ENCODE data around the gene NT5E. TPM values are rescaled to one million over a fixed set of nuclear protein-coding genes. Genes with fewer than 3 reads are reported as not detected.

The NT5E gene
- total RNA-seq, 1 donor from 2014 or later: not detected

DNA sequence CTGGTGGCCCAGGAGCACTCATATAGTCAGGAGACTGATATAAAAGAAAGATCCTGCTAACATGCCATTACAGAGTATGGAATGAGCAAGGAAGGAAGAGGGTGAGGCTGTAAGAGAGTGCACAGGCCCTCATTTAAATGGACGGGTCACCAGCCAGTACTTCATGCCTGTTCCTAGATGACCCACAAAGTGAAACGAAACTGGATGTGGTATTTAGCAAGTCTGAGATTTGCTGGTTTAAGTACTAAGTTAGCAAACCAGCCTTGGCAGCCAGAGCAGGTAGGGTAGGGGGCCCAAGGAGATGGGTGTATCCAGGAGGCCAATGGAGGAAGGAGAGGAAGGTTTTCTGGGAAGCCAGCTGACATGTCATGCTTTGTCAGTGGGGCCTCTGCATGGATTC is 15.9 kb downstream of the NT5E start:
- Histone ChIP-seq H3K79me2 (ENCODE audit: low read depth) (no peaks in the 10 kb centered on the region), H3K27me3 (no peaks in the 10 kb centered on the region), H3F3A (ENCODE audit: low read depth) (no peaks in the 10 kb centered on the region), H2AFZ (replicated peaks) (no peak overlapping the region), H3K36me3 (no peaks in the 10 kb centered on the region), H3K27ac (no peak overlapping the region), H3K9me3 (ENCODE audit: low read depth) (no peaks in the 10 kb centered on the region), H3K4me3 (no peak overlapping the region), H4K20me1 (ENCODE audit: low read depth) (no peaks in the 10 kb centered on the region), H3K4me1 (no peaks in the 10 kb centered on the region), H3K9ac (no peak overlapping the region), H3K4me2 (no peak overlapping the region)
- Mint-ChIP-seq H3K27me3 (ENCODE audit: insufficient read depth, low read depth) (no peaks in the 10 kb centered on the region), H3K36me3 (no peaks in the 10 kb centered on the region), H3K9me3 (no peaks in the 10 kb centered on the region), H3K27ac (no peak overlapping the region), H3K4me3 (no peak overlapping the region), H3K4me1 (peaks cover 3% of the 10 kb centered on the region)
- TF ChIP-seq EZH2 (IDR thresholded peaks at IDR 0.05): no peak
- TF ChIP-seq, protein P1, sequence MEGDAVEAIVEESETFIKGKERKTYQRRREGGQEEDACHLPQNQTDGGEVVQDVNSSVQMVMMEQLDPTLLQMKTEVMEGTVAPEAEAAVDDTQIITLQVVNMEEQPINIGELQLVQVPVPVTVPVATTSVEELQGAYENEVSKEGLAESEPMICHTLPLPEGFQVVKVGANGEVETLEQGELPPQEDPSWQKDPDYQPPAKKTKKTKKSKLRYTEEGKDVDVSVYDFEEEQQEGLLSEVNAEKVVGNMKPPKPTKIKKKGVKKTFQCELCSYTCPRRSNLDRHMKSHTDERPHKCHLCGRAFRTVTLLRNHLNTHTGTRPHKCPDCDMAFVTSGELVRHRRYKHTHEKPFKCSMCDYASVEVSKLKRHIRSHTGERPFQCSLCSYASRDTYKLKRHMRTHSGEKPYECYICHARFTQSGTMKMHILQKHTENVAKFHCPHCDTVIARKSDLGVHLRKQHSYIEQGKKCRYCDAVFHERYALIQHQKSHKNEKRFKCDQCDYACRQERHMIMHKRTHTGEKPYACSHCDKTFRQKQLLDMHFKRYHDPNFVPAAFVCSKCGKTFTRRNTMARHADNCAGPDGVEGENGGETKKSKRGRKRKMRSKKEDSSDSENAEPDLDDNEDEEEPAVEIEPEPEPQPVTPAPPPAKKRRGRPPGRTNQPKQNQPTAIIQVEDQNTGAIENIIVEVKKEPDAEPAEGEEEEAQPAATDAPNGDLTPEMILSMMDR (IDR thresholded peaks at IDR 0.05): no peak
- no peak for TF ChIP-seq EZH2phosphoT487 (IDR thresholded peaks at IDR 0.05)
- DNase-seq (ENCODE audit: low spot score): no peak

DNA sequence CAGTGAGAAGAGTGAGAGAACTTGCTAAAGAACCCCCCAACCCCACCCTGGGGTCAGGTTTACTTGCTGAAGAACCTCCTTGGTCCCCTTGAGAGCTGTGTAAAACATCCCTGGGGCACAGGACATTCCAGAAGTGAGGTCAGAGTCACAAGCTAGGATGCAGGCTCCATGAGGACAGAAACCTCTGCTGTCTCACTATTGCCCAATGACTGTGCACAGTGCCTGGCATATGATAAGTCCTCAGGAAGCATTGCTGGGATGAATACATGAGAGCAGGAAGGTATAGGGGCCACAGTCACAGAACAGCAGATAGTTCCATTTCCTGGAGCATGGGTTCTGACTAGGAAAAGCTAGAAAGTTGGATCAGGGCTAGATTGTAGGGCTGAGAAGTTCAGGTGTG is 18.4 kb downstream of the NT5E start:
- no peaks in the 10 kb centered on the region for H3K79me2 ChIP-seq (ENCODE audit: low read depth)
- H3K9me3 Mint-ChIP-seq: no peaks in the 10 kb centered on the region
- no peak overlapping the region for H3K4me3 ChIP-seq
- no peaks in the 10 kb centered on the region for H3K27me3 ChIP-seq
- no peaks in the 10 kb centered on the region for H3K27me3 Mint-ChIP-seq (ENCODE audit: insufficient read depth, low read depth)
- TF ChIP-seq EZH2 (IDR thresholded peaks at IDR 0.05): no peak
- TF ChIP-seq, protein P1 (IDR thresholded peaks at IDR 0.05): no peak
- no peak for TF ChIP-seq EZH2phosphoT487 (IDR thresholded peaks at IDR 0.05)
- H3K27ac Mint-ChIP-seq: no peak overlapping the region
- no peak for DNase-seq (ENCODE audit: low spot score)
- H3K27ac ChIP-seq: no peak overlapping the region
- no peak overlapping the region for H3K4me3 Mint-ChIP-seq
- no peak overlapping the region for H2AFZ ChIP-seq (replicated peaks)
- H3K4me2 ChIP-seq: no peak overlapping the region
- H4K20me1 ChIP-seq (ENCODE audit: low read depth): no peaks in the 10 kb centered on the region
- H3K36me3 ChIP-seq: no peaks in the 10 kb centered on the region
- H3K4me1 Mint-ChIP-seq: peaks cover 3% of the 10 kb centered on the region
- no peaks in the 10 kb centered on the region for H3K4me1 ChIP-seq
- no peaks in the 10 kb centered on the region for H3K36me3 Mint-ChIP-seq
- H3F3A ChIP-seq (ENCODE audit: low read depth): no peaks in the 10 kb centered on the region
- no peak overlapping the region for H3K9ac ChIP-seq
- no peaks in the 10 kb centered on the region for H3K9me3 ChIP-seq (ENCODE audit: low read depth)

DNA sequence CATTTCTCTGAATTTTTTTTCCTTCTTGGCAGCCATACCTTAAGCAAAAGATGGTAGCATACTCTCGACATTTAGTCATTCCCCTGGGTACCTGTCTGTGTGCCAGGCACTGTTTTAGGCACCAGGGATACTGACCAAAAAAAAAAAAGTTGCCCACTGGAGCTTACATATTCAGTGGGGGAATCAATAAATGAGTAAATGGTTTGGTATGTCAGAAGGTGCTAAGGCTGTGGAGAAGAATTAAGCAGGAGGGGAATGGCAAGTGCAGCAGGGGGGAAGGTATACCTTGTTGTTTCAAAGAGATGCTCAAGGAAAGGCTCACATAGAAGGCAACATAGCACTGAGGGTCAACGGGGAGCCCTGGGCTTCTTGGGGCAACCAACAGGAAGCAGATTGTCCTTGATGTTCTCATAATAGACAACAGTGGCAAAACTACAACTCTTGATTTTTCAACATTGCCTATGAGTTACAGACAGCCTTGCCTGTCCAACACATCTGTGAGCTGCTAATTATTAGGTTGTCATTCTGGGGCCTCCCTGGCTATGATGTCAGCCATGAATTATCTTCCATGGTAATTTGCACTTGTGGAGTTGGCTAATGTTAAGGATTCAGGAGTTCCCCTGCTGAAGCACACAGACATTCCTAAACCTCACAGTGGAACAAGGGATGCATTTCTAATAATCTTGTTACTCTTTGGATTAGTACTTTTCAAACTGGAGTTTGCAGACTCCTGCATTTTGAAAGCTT is 19.6 kb downstream of the NT5E start:
- Histone ChIP-seq H3K4me3 (no peak overlapping the region), H3K36me3 (no peaks in the 10 kb centered on the region), H3K9ac (no peak overlapping the region), H3K4me1 (no peaks in the 10 kb centered on the region), H3K79me2 (ENCODE audit: low read depth) (no peaks in the 10 kb centered on the region), H3F3A (ENCODE audit: low read depth) (no peaks in the 10 kb centered on the region), H3K9me3 (ENCODE audit: low read depth) (no peaks in the 10 kb centered on the region), H3K4me2 (no peak overlapping the region), H3K27ac (no peak overlapping the region), H3K27me3 (no peaks in the 10 kb centered on the region), H2AFZ (replicated peaks) (no peak overlapping the region), H4K20me1 (ENCODE audit: low read depth) (no peaks in the 10 kb centered on the region)
- no peaks in the 10 kb centered on the region for H3K36me3 Mint-ChIP-seq
- no peak overlapping the region for H3K4me3 Mint-ChIP-seq
- H3K9me3 Mint-ChIP-seq: no peaks in the 10 kb centered on the region
- no peak for DNase-seq (ENCODE audit: low spot score)
- H3K4me1 Mint-ChIP-seq: no peaks in the 10 kb centered on the region
- H3K27ac Mint-ChIP-seq: no peak overlapping the region
- no peaks in the 10 kb centered on the region for H3K27me3 Mint-ChIP-seq (ENCODE audit: insufficient read depth, low read depth)
- no peak for TF ChIP-seq EZH2phosphoT487 (IDR thresholded peaks at IDR 0.05)
- TF ChIP-seq, protein P1 (IDR thresholded peaks at IDR 0.05): no peak
- no peak for TF ChIP-seq EZH2 (IDR thresholded peaks at IDR 0.05)
